KOPT-K1 (cell line): ENCODE results near the gene CNTN5.
"Not testable (repeated sequence)": the region's sequence is repeated elsewhere in the genome, so short reads cannot be mapped to it uniquely, and the experiment has no call there.

Source experiments
- H3K27ac ChIP-seq: fragments of 200-600 bp; sonication (generic); 2 replicates; pipeline ENCODE4 v1.5.1; 2016; ENCODE audit warnings: antibody characterized with exemption, mild to moderate bottlenecking, low read depth, low read length; ENCODE audit not compliant: poor library complexity, severe bottlenecking
- H3K36me3 ChIP-seq: fragments of 200-600 bp; sonication (generic); 2 replicates; pipeline ENCODE4 v1.5.1; 2017; ENCODE audit warnings: antibody characterized with exemption, mild to moderate bottlenecking, low read length, moderate library complexity; ENCODE audit not compliant: insufficient read depth
- H3K9me3 ChIP-seq: fragments of 200-600 bp; sonication (generic); 2 replicates; pipeline ENCODE4 v1.5.1; 2017; ENCODE audit warnings: antibody characterized with exemption, low read length, mild to moderate bottlenecking; ENCODE audit not compliant: insufficient read depth, poor library complexity, severe bottlenecking

The CNTN5 gene

GRCh38 chr11:100273066-100273815 is 1252.5 kb downstream of the CNTN5 start:
- no peaks in the 10 kb centered on the region for H3K9me3 ChIP-seq
- H3K27ac ChIP-seq: no peak overlapping the region
- H3K36me3 ChIP-seq: no peaks in the 10 kb centered on the region

- not testable (repeated sequence) for H3K27ac ChIP-seq, H3K36me3 ChIP-seq, H3K9me3 ChIP-seq
Observed at GRCh38 chr11:100274466-100274865, 1253.7 kb downstream of the CNTN5 start.

GRCh38 chr11:100294748-100295147 is 1274.0 kb downstream of the CNTN5 start:
- H3K9me3 ChIP-seq: no peaks in the 10 kb centered on the region
- no peak overlapping the region for H3K27ac ChIP-seq
- H3K36me3 ChIP-seq: no peaks in the 10 kb centered on the region

GRCh38 chr11:100296051-100296679 is 1275.4 kb downstream of the CNTN5 start:
- no peaks in the 10 kb centered on the region for H3K36me3 ChIP-seq
- H3K9me3 ChIP-seq: no peaks in the 10 kb centered on the region
- H3K27ac ChIP-seq: no peak overlapping the region

- Histone ChIP-seq H3K36me3 (no peaks in the 10 kb centered on the region), H3K9me3 (no peaks in the 10 kb centered on the region), H3K27ac (no peak overlapping the region)
Observed at GRCh38 chr11:100297516-100297915, 1276.8 kb downstream of the CNTN5 start.

- Histone ChIP-seq H3K36me3 (no peaks in the 10 kb centered on the region), H3K27ac (no peak overlapping the region), H3K9me3 (no peaks in the 10 kb centered on the region)
Observed at GRCh38 chr11:100302824-100303223, 1282.1 kb downstream of the CNTN5 start.

- H3K9me3 ChIP-seq: no peaks in the 10 kb centered on the region
- H3K36me3 ChIP-seq: no peaks in the 10 kb centered on the region
- H3K27ac ChIP-seq: no peak overlapping the region
Observed at GRCh38 chr11:100303897-100304296, 1283.1 kb downstream of the CNTN5 start.

GRCh38 chr11:100308202-100308601 is 1287.5 kb downstream of the CNTN5 start:
- Histone ChIP-seq H3K27ac (no peak overlapping the region), H3K36me3 (no peaks in the 10 kb centered on the region), H3K9me3 (no peaks in the 10 kb centered on the region)

GRCh38 chr11:100315946-100316345 is 1295.2 kb downstream of the CNTN5 start:
- H3K9me3 ChIP-seq: no peaks in the 10 kb centered on the region
- no peak overlapping the region for H3K27ac ChIP-seq
- H3K36me3 ChIP-seq: no peaks in the 10 kb centered on the region

GRCh38 chr11:100316952-100317351 is 1296.2 kb downstream of the CNTN5 start:
- Histone ChIP-seq H3K36me3 (no peaks in the 10 kb centered on the region), H3K9me3 (no peaks in the 10 kb centered on the region)

GRCh38 chr11:100319691-100320090 is 1298.9 kb downstream of the CNTN5 start:
- H3K9me3 ChIP-seq: no peaks in the 10 kb centered on the region
- H3K36me3 ChIP-seq: no peaks in the 10 kb centered on the region
- H3K27ac ChIP-seq: no peak overlapping the region

More at GRCh38 chr11:100316952-100317351, 1296.2 kb downstream of the CNTN5 start:
- no peak overlapping the region for H3K27ac ChIP-seq

- Histone ChIP-seq H3K27ac (no peak overlapping the region), H3K9me3 (no peaks in the 10 kb centered on the region), H3K36me3 (no peaks in the 10 kb centered on the region)
Observed at GRCh38 chr11:100328626-100329340, 1308.0 kb downstream of the CNTN5 start.

GRCh38 chr11:100329352-100329751 is 1308.6 kb downstream of the CNTN5 start:
- Histone ChIP-seq H3K27ac (no peak overlapping the region), H3K36me3 (no peaks in the 10 kb centered on the region), H3K9me3 (no peaks in the 10 kb centered on the region)

GRCh38 chr11:100336873-100337272 is 1316.1 kb downstream of the CNTN5 start:
- Histone ChIP-seq H3K9me3 (no peaks in the 10 kb centered on the region), H3K36me3 (no peaks in the 10 kb centered on the region), H3K27ac (no peak overlapping the region)

- no peaks in the 10 kb centered on the region for H3K9me3 ChIP-seq
Observed at GRCh38 chr11:100338144-100338840, 1317.5 kb downstream of the CNTN5 start.

More at GRCh38 chr11:100338144-100338840, 1317.5 kb downstream of the CNTN5 start:
- Histone ChIP-seq H3K27ac (no peak overlapping the region), H3K36me3 (no peaks in the 10 kb centered on the region)
